Aorta (tissue), 5 donors: Measurements from ENCODE around the gene NUDT12. TPM values are rescaled to one million over a fixed set of nuclear protein-coding genes. Genes with fewer than 3 reads are reported as not detected.

Source experiments
- ATAC-seq: fragments of 200-7000 bp; cut with Tn5 transposase; one replicate; pipeline ENCODE4 v1.9.1; 2022; ENCODE audit warnings: moderate library complexity; ENCODE audit not compliant: low FRiP score
- DNase-seq, 2 donors: peaks; one replicate each; pipeline ENCODE4 v3.0.0-alpha.2; 2020
- H3K27ac ChIP-seq, 2 donors: one replicate each; pipeline ENCODE4 v1.5.1; 2013; ENCODE audit warnings: low read length in 2 of 2, mild to moderate bottlenecking in 2 of 2, moderate library complexity in 2 of 2, control low read depth in 1 of 2, inconsistent platforms in 1 of 2, low read depth in 1 of 2
- H3K27me3 ChIP-seq, 2 donors: one replicate each; pipeline ENCODE4 v1.6.1; 2013; ENCODE audit warnings: control low read depth in 1 of 2, low read length in 1 of 2, mild to moderate bottlenecking in 1 of 2, moderate library complexity in 1 of 2; ENCODE audit not compliant: insufficient read depth in 2 of 2, control insufficient read depth in 1 of 2
- H3K36me3 ChIP-seq, 2 donors: one replicate each; pipeline ENCODE4 v1.6.1; 2013; ENCODE audit warnings: control low read depth in 1 of 2, low read length in 1 of 2, mild to moderate bottlenecking in 1 of 2; ENCODE audit not compliant: insufficient read depth in 2 of 2, control insufficient read depth in 1 of 2
- H3K4me1 ChIP-seq, 2 donors: one replicate each; pipeline ENCODE4 v1.6.1; 2013; ENCODE audit warnings: low read length in 2 of 2, control low read depth in 1 of 2, mild to moderate bottlenecking in 1 of 2, moderate library complexity in 1 of 2; ENCODE audit not compliant: insufficient read depth in 2 of 2, control insufficient read depth in 1 of 2
- H3K4me3 ChIP-seq, 2 donors: one replicate each; pipeline ENCODE4 v1.5.1; 2013; ENCODE audit warnings: low read length in 2 of 2, control low read depth in 1 of 2, mild to moderate bottlenecking in 1 of 2
- H3K9me3 ChIP-seq: one replicate; pipeline ENCODE4 v1.6.1; 2013; ENCODE audit warnings: mild to moderate bottlenecking, low read length; ENCODE audit not compliant: control insufficient read depth
- WGBS, 2 donors: extraction: QIAGEN DNeasy Blood & Tissue Kit; methylation state at CpG; one replicate each; pipeline ENCODE4 v1.1.7; 2013; 5-methylcytosine and 5-hydroxymethylcytosine counted together
- intact Hi-C, 2 donors: fragments of 100-400 bp; cut with DNase I; formaldehyde crosslinking; loops; one replicate each; pipeline versions ENCODE4 v1.14.2 to v1.15.0; 2022
- polyA plus RNA-seq, 2 donors: library from polyadenylated mRNA; stranded (reverse); fragments of 200-250 nt; gene quantifications; one replicate each; pipeline ENCODE4 v1.2.3, GENCODE V29; 2013
- total RNA-seq, 2 donors: library from RNA; stranded (reverse); fragmentation: NEBNext Ultra II Directional; extraction: Animal tissue kit (Norgen Biotek cat#: 25700); gene quantifications; one replicate each; pipeline ENCODE4 v1.2.1, GENCODE V29; 2021
- donor health status: healthy with polysubstance abuse.
- donor health status: Bipolar disorder and iron deficiency.
- donor health status: DM: no; HTN: no; CAD: no.
- donor health status: DM: no; HTN: no; CAD: no.
- donor health status: DM: yes; HTN: yes; CAD: no.

The NUDT12 gene
- total and polyA plus RNA-seq, 4 donors: 3.1 to 9.4 (median 7.9) TPM

DNA sequence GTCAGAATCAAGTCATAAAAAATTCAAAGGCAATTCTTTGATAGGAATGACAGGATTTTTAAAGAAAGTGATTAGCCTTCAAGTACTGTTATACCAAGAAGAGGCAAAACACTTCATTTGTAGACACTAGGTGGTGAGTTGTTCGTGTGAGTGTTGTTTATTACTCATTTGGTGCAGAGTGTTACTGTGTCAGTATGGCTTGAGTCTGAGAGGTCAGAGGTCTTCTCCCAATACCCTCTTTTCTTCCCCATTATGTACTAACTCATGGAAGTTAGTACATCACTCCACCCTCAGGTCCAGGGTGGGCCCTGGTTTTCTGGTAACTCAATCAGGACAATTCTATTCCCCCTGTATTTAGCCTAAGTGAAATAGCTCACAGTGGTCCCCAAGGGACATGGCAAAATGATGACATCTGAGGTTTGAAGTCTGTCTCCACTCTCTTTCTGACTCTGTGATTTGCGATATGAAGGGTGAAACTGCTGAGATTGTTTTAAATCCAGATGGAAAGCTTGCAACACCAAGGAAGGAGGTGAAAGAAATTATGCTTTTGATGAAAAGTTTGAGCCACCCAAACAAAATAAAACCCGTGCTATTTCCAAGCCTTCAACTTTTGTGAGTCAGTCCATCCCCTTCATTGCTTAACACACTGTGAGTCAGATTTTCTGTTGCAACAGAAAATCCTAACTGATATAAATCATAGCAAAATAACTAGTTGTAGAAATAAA, 56.8 kb downstream of the NUDT12 start:
- Histone ChIP-seq H3K4me3 (no peak overlapping the region), H3K27me3 (no peaks in the 10 kb centered on the region), H3K27ac (no peak overlapping the region), H3K36me3 (no peaks in the 10 kb centered on the region), H3K4me1 (no peaks in the 10 kb centered on the region), H3K9me3 (peaks cover 2% of the 10 kb centered on the region)
- WGBS, 2 donors: 40 to 55% methylated on average over 3 of the region's 3 CpGs
- intact Hi-C loops: no loop called here
- DNase-seq: no peak
- no peak for ATAC-seq

GRCh38 chr5:103503066-103503465, 59.5 kb downstream of the NUDT12 start:
- Histone ChIP-seq H3K4me3 (no peak overlapping the region), H3K9me3 (peaks cover 2% of the 10 kb centered on the region), H3K4me1 (no peaks in the 10 kb centered on the region), H3K36me3 (no peaks in the 10 kb centered on the region), H3K27me3 (no peaks in the 10 kb centered on the region), H3K27ac (no peak overlapping the region)
- DNase-seq (no peak), ATAC-seq (no peak)
- intact Hi-C loops: no loop called here

GRCh38 chr5:103502662-103503061, 59.9 kb downstream of the NUDT12 start:
- no peak for ATAC-seq
- Histone ChIP-seq H3K36me3 (no peaks in the 10 kb centered on the region), H3K4me1 (no peaks in the 10 kb centered on the region), H3K4me3 (no peak overlapping the region), H3K27me3 (no peaks in the 10 kb centered on the region), H3K9me3 (peaks cover 2% of the 10 kb centered on the region), H3K27ac (no peak overlapping the region)
- intact Hi-C loops: no loop called here
- no peak for DNase-seq
- 81 to 90% methylated on average over 3 of the region's 3 CpGs for WGBS, 2 donors
